Peyer's patch (tissue), 4 donors: ENCODE measurements around the gene DCAF17. TPM values are rescaled to one million over a fixed set of nuclear protein-coding genes. Genes with fewer than 3 reads are reported as not detected.
A peak's percentile ranks its signal among the peaks of the same experiment; 100 is the strongest.

Experiments
- DNase-seq, 3 donors: peaks; one replicate each; pipeline ENCODE4 v3.0.0-alpha.2; 2017 to 2019
- H3K27ac ChIP-seq, 4 donors: fragments of 200-600 bp; sonication (generic); one replicate each; pipeline ENCODE4 v1.5.1; 2016 to 2019
- H3K27me3 ChIP-seq, 2 donors: fragments of 200-600 bp; sonication (generic); one replicate each; pipeline ENCODE4 v1.5.1; 2019
- H3K36me3 ChIP-seq, 3 donors: fragments of 200-600 bp; sonication (generic); one replicate each; pipeline ENCODE4 v1.5.1; 2016 to 2019
- H3K4me1 ChIP-seq, 4 donors: fragments of 200-600 bp; sonication (generic); one replicate each; pipeline ENCODE4 v1.5.1; 2016 to 2019
- H3K4me3 ChIP-seq, 4 donors: fragments of 200-600 bp; sonication (generic); 1 replicate in 3 of 4; 2 replicates in 1 of 4; pipeline ENCODE4 v1.5.1; 2016 to 2019; ENCODE audit warnings: mild to moderate bottlenecking in 1 of 4
- H3K9me3 ChIP-seq, 4 donors: fragments of 200-600 bp; sonication (generic); one replicate each; pipeline ENCODE4 v1.5.1; 2016 to 2019; ENCODE audit warnings: mild to moderate bottlenecking in 1 of 4
- POLR2A ChIP-seq, 2 donors: fragments of 450-650 bp; IDR thresholded peaks; one replicate each; pipeline ENCODE4 v1.5.1; 2017; ENCODE audit warnings: antibody characterized with exemption in 2 of 2, mild to moderate bottlenecking in 2 of 2, moderate library complexity in 2 of 2
- total RNA-seq, 4 donors: library from RNA; depleted of rRNA; stranded (reverse); fragments of >200 nt; gene quantifications; one replicate each; pipeline ENCODE4 v1.1.0, GENCODE V29; 2016
- TF ChIP-seq, protein P1 (sequence below), 6 experiments: fragments of 450-650 bp in 4 of 6; fragments of 200-600 bp in 2 of 6; sonication (generic) in 1 of 6; IDR thresholded peaks; one replicate each; pipeline ENCODE4 v1.5.1; 2017 to 2019; ENCODE audit warnings: antibody characterized with exemption in 6 of 6, mild to moderate bottlenecking in 3 of 6, moderate library complexity in 1 of 6

Gene DCAF17
- total RNA-seq, 4 donors from 2014 or later = 17.3 to 29.7 (median 24.9) TPM

DNA sequence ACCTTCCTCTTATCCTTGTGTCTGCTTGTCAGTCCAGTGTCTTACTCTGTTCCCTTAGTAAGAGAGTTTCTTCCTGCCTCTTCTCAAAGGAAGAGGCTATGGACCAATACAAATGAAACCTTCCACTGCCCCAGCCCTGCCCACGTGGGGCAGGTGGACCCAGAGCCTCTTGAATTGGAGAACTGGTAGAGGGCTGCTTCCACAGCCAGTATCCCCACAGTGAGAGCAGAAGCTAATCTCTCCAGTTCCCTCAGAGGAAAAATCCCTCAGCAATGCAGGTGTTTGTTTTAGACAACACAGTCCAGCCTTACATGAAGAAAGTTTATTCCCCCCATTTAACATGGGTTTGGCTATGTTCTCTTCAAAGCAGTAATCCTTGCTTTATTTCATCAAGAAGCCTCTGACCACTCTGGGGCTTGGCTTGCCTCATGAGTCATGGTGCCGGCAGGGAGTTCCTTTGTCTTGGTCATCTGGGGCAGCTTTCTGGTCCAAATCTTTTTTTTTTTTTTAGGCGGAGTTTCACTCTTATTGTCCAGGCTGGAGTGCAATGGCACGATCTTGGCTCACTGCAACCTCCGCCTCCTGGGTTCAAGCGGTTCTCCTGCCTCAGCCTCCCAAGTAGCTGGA, 81.8 kb downstream of the DCAF17 start:
- H3K27ac ChIP-seq = no peak overlapping the region
- no peaks in the 10 kb centered on the region for H3K27me3 ChIP-seq
- TF ChIP-seq, protein P1, sequence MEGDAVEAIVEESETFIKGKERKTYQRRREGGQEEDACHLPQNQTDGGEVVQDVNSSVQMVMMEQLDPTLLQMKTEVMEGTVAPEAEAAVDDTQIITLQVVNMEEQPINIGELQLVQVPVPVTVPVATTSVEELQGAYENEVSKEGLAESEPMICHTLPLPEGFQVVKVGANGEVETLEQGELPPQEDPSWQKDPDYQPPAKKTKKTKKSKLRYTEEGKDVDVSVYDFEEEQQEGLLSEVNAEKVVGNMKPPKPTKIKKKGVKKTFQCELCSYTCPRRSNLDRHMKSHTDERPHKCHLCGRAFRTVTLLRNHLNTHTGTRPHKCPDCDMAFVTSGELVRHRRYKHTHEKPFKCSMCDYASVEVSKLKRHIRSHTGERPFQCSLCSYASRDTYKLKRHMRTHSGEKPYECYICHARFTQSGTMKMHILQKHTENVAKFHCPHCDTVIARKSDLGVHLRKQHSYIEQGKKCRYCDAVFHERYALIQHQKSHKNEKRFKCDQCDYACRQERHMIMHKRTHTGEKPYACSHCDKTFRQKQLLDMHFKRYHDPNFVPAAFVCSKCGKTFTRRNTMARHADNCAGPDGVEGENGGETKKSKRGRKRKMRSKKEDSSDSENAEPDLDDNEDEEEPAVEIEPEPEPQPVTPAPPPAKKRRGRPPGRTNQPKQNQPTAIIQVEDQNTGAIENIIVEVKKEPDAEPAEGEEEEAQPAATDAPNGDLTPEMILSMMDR (IDR thresholded peaks at IDR 0.05) = no peak
- no peak for TF ChIP-seq POLR2A (IDR thresholded peaks at IDR 0.05)
- no peak overlapping the region for H3K4me3 ChIP-seq
- H3K4me1 ChIP-seq = peaks cover 0 to 17% (median 0%) of the 10 kb centered on the region in 4 donors
- no peak for DNase-seq
- no peaks in the 10 kb centered on the region for H3K36me3 ChIP-seq
- no peaks in the 10 kb centered on the region for H3K9me3 ChIP-seq

GRCh38 chr2:171516793-171517192, 82.8 kb downstream of the DCAF17 start:
- peaks cover 0 to 14% (median 0%) of the 10 kb centered on the region in 4 donors for H3K4me1 ChIP-seq
- no peak overlapping the region for H3K27ac ChIP-seq
- TF ChIP-seq, protein P1 (IDR thresholded peaks at IDR 0.05) = no peak
- no peak for TF ChIP-seq POLR2A (IDR thresholded peaks at IDR 0.05)
- H3K27me3 ChIP-seq = no peaks in the 10 kb centered on the region
- no peak overlapping the region for H3K4me3 ChIP-seq
- H3K9me3 ChIP-seq = no peaks in the 10 kb centered on the region
- no peak for DNase-seq
- no peaks in the 10 kb centered on the region for H3K36me3 ChIP-seq

DNA sequence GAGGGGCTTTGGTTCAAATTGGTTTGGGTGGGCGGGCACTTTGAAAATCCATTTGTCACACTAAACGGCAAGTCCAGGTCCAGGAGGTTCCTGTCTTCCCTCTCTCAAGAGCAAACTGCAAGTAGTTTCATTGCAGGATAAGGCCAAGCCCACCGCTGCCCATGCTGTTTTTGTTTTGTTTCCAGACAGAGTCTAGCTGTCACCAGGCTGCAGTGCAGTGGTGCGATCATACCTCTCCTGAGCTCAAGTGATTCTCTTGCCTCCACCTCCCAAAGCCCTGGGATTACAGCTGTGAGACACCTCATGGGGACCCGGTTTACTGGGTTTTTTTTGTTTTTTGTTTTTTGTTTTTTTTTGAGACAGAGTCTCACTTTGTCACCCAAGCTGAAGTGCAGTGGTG, 86.4 kb downstream of the DCAF17 start:
- Histone ChIP-seq H3K27ac (no peak overlapping the region), H3K36me3 (no peaks in the 10 kb centered on the region), H3K9me3 (no peaks in the 10 kb centered on the region), H3K27me3 (no peaks in the 10 kb centered on the region), H3K4me1 (peaks cover 0 to 18% (median 8%) of the 10 kb centered on the region in 4 donors), H3K4me3 (no peak overlapping the region)
- no peak for TF ChIP-seq POLR2A (IDR thresholded peaks at IDR 0.05)
- no peak for DNase-seq

GRCh38 chr2:171521361-171522051, 87.5 kb downstream of the DCAF17 start:
- TF ChIP-seq, protein P1 (IDR thresholded peaks at IDR 0.05) = no peak
- no peak for TF ChIP-seq POLR2A (IDR thresholded peaks at IDR 0.05)
- Histone ChIP-seq H3K36me3 (no peaks in the 10 kb centered on the region), H3K27ac (peak overlapping the region; percentile 75 to 96 (median 86)), H3K4me3 (peak overlapping the region in 2 of 4 donors; percentile 84 to 98), H3K9me3 (no peaks in the 10 kb centered on the region), H3K4me1 (peaks cover 0 to 18% (median 8%) of the 10 kb centered on the region in 4 donors), H3K27me3 (no peaks in the 10 kb centered on the region)
- DNase-seq = no peak

GRCh38 chr2:171522052-171522787, 88.2 kb downstream of the DCAF17 start, which contains the start of gene CYBRD1:
Gene CYBRD1, plus strand, starts transcription at chr2:171522474. Its CDS starts 72 bp downstream, at chr2:171522546.
- Histone ChIP-seq H3K36me3 (no peaks in the 10 kb centered on the region), H3K9me3 (no peaks in the 10 kb centered on the region), H3K27me3 (no peaks in the 10 kb centered on the region), H3K27ac (peak within 1 kb of the TSS; percentile 75 to 96 (median 86)), H3K4me3 (peak within 1 kb of the TSS; percentile 55 to 98 (median 76)), H3K4me1 (peaks cover 0 to 18% (median 8%) of the 10 kb centered on the region in 4 donors)
- TF ChIP-seq POLR2A (IDR thresholded peaks at IDR 0.05) = peak; percentile 85 to 97
- TF ChIP-seq, protein P1 (IDR thresholded peaks at IDR 0.05) = no peak
- DNase-seq = peak in 2 of 3 donors; percentile 91
